ENCODE measurements around the gene SPP2.

SPP2 gene
- total RNA-seq, result 0 to 0.11 (median 0) reads per million in 9 experiments

- Mint-ChIP-seq H3K27me3 (no peaks in the 10 kb centered on the region), H3K4me1 (ENCODE audit: low read depth in 2 of 2) (peaks cover 5 to 15% of the 10 kb centered on the region in 2 donors), H3K27ac (no peak within 1 kb of the TSS), H3K36me3 (ENCODE audit: insufficient read depth) (peaks cover 2% of the 10 kb centered on the region), H3K4me3 (no peak within 1 kb of the TSS), H3K9me3 (no peaks in the 10 kb centered on the region)
- no peak for ATAC-seq (replicated peaks)
- no peak for DNase-seq
Observed at GRCh38 chr2:234050455-234051135, at the start of gene SPP2. Gene SPP2 (plus strand): TSS chr2:234050702. CDS start chr2:234050787, 85 bp downstream.

- Mint-ChIP-seq H3K4me3 (peak overlapping the region; percentile 24 to 69), H3K4me1 (ENCODE audit: low read depth in 2 of 2) (peaks cover 33 to 35% of the 10 kb centered on the region in 2 donors), H3K36me3 (ENCODE audit: insufficient read depth) (no peaks in the 10 kb centered on the region), H3K27ac (peak overlapping the region; percentile 54 to 92), H3K9me3 (no peaks in the 10 kb centered on the region), H3K27me3 (no peaks in the 10 kb centered on the region)
- ATAC-seq (replicated peaks), result peak; percentile 80
- DNase-seq, result no peak
Observed at GRCh38 chr2:234001380-234002160, 48.9 kb upstream of the SPP2 start.

GRCh38 chr2:234002281-234002680, 48.2 kb upstream of the SPP2 start:
- Mint-ChIP-seq H3K27ac (peak overlapping the region; percentile 54 to 92), H3K27me3 (no peaks in the 10 kb centered on the region), H3K4me3 (no peak overlapping the region), H3K9me3 (no peaks in the 10 kb centered on the region), H3K36me3 (ENCODE audit: insufficient read depth) (no peaks in the 10 kb centered on the region), H3K4me1 (ENCODE audit: low read depth in 2 of 2) (peaks cover 32 to 33% of the 10 kb centered on the region in 2 donors)
- ATAC-seq (replicated peaks), result no peak
- no peak for DNase-seq

GRCh38 chr2:234003972-234004617, 46.4 kb upstream of the SPP2 start:
- Mint-ChIP-seq H3K27me3 (no peaks in the 10 kb centered on the region), H3K9me3 (no peaks in the 10 kb centered on the region), H3K36me3 (ENCODE audit: insufficient read depth) (no peaks in the 10 kb centered on the region), H3K27ac (no peak overlapping the region), H3K4me3 (no peak overlapping the region), H3K4me1 (ENCODE audit: low read depth in 2 of 2) (peaks cover 28 to 32% of the 10 kb centered on the region in 2 donors)
- no peak for ATAC-seq (replicated peaks)
- DNase-seq, result no peak

- ATAC-seq (replicated peaks) (no peak), DNase-seq (no peak)
- no peaks in the 10 kb centered on the region for H3K27me3 Mint-ChIP-seq
- peaks cover 28 to 32% of the 10 kb centered on the region in 2 donors for H3K4me1 Mint-ChIP-seq (ENCODE audit: low read depth in 2 of 2)
- peak overlapping the region in 1 of 2 donors; percentile 8 for H3K27ac Mint-ChIP-seq
- H3K36me3 Mint-ChIP-seq (ENCODE audit: insufficient read depth), result no peaks in the 10 kb centered on the region
- H3K4me3 Mint-ChIP-seq, result no peak overlapping the region
- H3K9me3 Mint-ChIP-seq, result no peaks in the 10 kb centered on the region
Observed at GRCh38 chr2:234005126-234005525, 45.4 kb upstream of the SPP2 start.

- H3K9me3 Mint-ChIP-seq, result no peaks in the 10 kb centered on the region
- H3K4me3 Mint-ChIP-seq, result no peak overlapping the region
- H3K27me3 Mint-ChIP-seq, result no peaks in the 10 kb centered on the region
- ATAC-seq (replicated peaks) (no peak), DNase-seq (no peak)
- no peak overlapping the region for H3K27ac Mint-ChIP-seq
- H3K36me3 Mint-ChIP-seq (ENCODE audit: insufficient read depth), result no peaks in the 10 kb centered on the region
- H3K4me1 Mint-ChIP-seq (ENCODE audit: low read depth in 2 of 2), result peaks cover 22 to 23% of the 10 kb centered on the region in 2 donors
Observed at GRCh38 chr2:234006501-234006900, 44.0 kb upstream of the SPP2 start.

GRCh38 chr2:234014427-234014826, 36.1 kb upstream of the SPP2 start:
- Mint-ChIP-seq H3K36me3 (ENCODE audit: insufficient read depth) (no peaks in the 10 kb centered on the region), H3K4me3 (no peak overlapping the region), H3K4me1 (ENCODE audit: low read depth in 2 of 2) (peaks cover 0 to 8% of the 10 kb centered on the region in 2 donors), H3K9me3 (no peaks in the 10 kb centered on the region), H3K27ac (no peak overlapping the region), H3K27me3 (no peaks in the 10 kb centered on the region)
- no peak for ATAC-seq (replicated peaks)
- no peak for DNase-seq

- no peaks in the 10 kb centered on the region for H3K36me3 Mint-ChIP-seq (ENCODE audit: insufficient read depth)
- no peak for ATAC-seq (replicated peaks)
- DNase-seq, result no peak
- no peak overlapping the region for H3K4me3 Mint-ChIP-seq
- no peak overlapping the region for H3K27ac Mint-ChIP-seq
- peaks cover 0 to 8% of the 10 kb centered on the region in 2 donors for H3K4me1 Mint-ChIP-seq (ENCODE audit: low read depth in 2 of 2)
- no peaks in the 10 kb centered on the region for H3K27me3 Mint-ChIP-seq
- no peaks in the 10 kb centered on the region for H3K9me3 Mint-ChIP-seq
Observed at GRCh38 chr2:234015861-234016260, 34.6 kb upstream of the SPP2 start.

- no peak overlapping the region for H3K27ac Mint-ChIP-seq
- no peaks in the 10 kb centered on the region for H3K27me3 Mint-ChIP-seq
- H3K36me3 Mint-ChIP-seq (ENCODE audit: insufficient read depth), result no peaks in the 10 kb centered on the region
- no peak for DNase-seq
- peaks cover 16 to 21% of the 10 kb centered on the region in 2 donors for H3K4me1 Mint-ChIP-seq (ENCODE audit: low read depth in 2 of 2)
- peaks cover 0 to 15% of the 10 kb centered on the region in 2 donors for H3K9me3 Mint-ChIP-seq
- no peak overlapping the region for H3K4me3 Mint-ChIP-seq
- no peak for ATAC-seq (replicated peaks)
Observed at GRCh38 chr2:234019896-234020295, 30.6 kb upstream of the SPP2 start.

- DNase-seq (no peak), ATAC-seq (replicated peaks) (no peak)
- H3K4me1 Mint-ChIP-seq (ENCODE audit: low read depth in 2 of 2), result peaks cover 20 to 24% of the 10 kb centered on the region in 2 donors
- peaks cover 0 to 15% of the 10 kb centered on the region in 2 donors for H3K9me3 Mint-ChIP-seq
- no peaks in the 10 kb centered on the region for H3K27me3 Mint-ChIP-seq
- no peaks in the 10 kb centered on the region for H3K36me3 Mint-ChIP-seq (ENCODE audit: insufficient read depth)
- H3K4me3 Mint-ChIP-seq, result no peak overlapping the region
- no peak overlapping the region for H3K27ac Mint-ChIP-seq
Observed at GRCh38 chr2:234020332-234020731, 30.2 kb upstream of the SPP2 start.

GRCh38 chr2:234022424-234022823, 28.1 kb upstream of the SPP2 start:
- Mint-ChIP-seq H3K4me1 (ENCODE audit: low read depth in 2 of 2) (peaks cover 41 to 42% of the 10 kb centered on the region in 2 donors), H3K27ac (peak overlapping the region in 1 of 2 donors; percentile 44), H3K27me3 (no peaks in the 10 kb centered on the region), H3K4me3 (no peak overlapping the region), H3K9me3 (peaks cover under 1 to 18% of the 10 kb centered on the region in 2 donors), H3K36me3 (ENCODE audit: insufficient read depth) (peaks cover 5% of the 10 kb centered on the region)
- DNase-seq, result no peak
- ATAC-seq (replicated peaks), result no peak

- Mint-ChIP-seq H3K27me3 (no peaks in the 10 kb centered on the region), H3K4me1 (ENCODE audit: low read depth in 2 of 2) (peaks cover 56 to 57% of the 10 kb centered on the region in 2 donors), H3K9me3 (peaks cover 5 to 31% of the 10 kb centered on the region in 2 donors), H3K27ac (peak overlapping the region; percentile 27 to 62), H3K36me3 (ENCODE audit: insufficient read depth) (peaks cover 8% of the 10 kb centered on the region), H3K4me3 (peak overlapping the region; percentile 18 to 57)
- DNase-seq, result no peak
- ATAC-seq (replicated peaks), result no peak
Observed at GRCh38 chr2:234024304-234024703, 26.2 kb upstream of the SPP2 start.

GRCh38 chr2:234025466-234025865, 25.0 kb upstream of the SPP2 start:
- Mint-ChIP-seq H3K4me1 (ENCODE audit: low read depth in 2 of 2) (peaks cover 56 to 65% of the 10 kb centered on the region in 2 donors), H3K27me3 (no peaks in the 10 kb centered on the region), H3K27ac (peak overlapping the region; percentile 93 to 95), H3K9me3 (peaks cover 5 to 31% of the 10 kb centered on the region in 2 donors), H3K4me3 (peak overlapping the region; percentile 80 to 84), H3K36me3 (ENCODE audit: insufficient read depth) (peaks cover 8% of the 10 kb centered on the region)
- peak; percentile 80 for ATAC-seq (replicated peaks)
- DNase-seq, result no peak

Data from effector memory CD8-positive, alpha-beta T cell (primary cell).